ENCODE measurements around the gene HOTAIR. TPM values are rescaled to one million over a fixed set of nuclear protein-coding genes. Genes with fewer than 3 reads are reported as not detected.

The HOTAIR gene
- total RNA-seq, 1 donor from 2014 or later, result 1.8 TPM

- no peaks in the 10 kb centered on the region for H3K9me3 Mint-ChIP-seq
- H3K36me3 Mint-ChIP-seq, result no peaks in the 10 kb centered on the region
- peaks cover 6% of the 10 kb centered on the region for H3K4me1 Mint-ChIP-seq
- H3K4me3 Mint-ChIP-seq, result no peak overlapping the region
- no peak overlapping the region for H3K27ac Mint-ChIP-seq
- peaks cover 98% of the 10 kb centered on the region for H3K27me3 Mint-ChIP-seq (ENCODE audit: low read depth)
- TF ChIP-seq CTCF (IDR thresholded peaks at IDR 0.05; ENCODE audit: unreplicated experiment), result no peak
- DNase-seq (ENCODE audit: low spot score in 2 of 2, unreplicated experiment in 2 of 2), result no peak
Observed at GRCh38 chr12:53958128-53958527, 16.6 kb downstream of the HOTAIR start.

- TF ChIP-seq CTCF (IDR thresholded peaks at IDR 0.05; ENCODE audit: unreplicated experiment), result no peak
- no peak overlapping the region for H3K4me3 Mint-ChIP-seq
- no peaks in the 10 kb centered on the region for H3K36me3 Mint-ChIP-seq
- no peaks in the 10 kb centered on the region for H3K9me3 Mint-ChIP-seq
- no peak overlapping the region for H3K27ac Mint-ChIP-seq
- DNase-seq (ENCODE audit: low spot score in 2 of 2, unreplicated experiment in 2 of 2), result no peak
- H3K4me1 Mint-ChIP-seq, result peaks cover 10% of the 10 kb centered on the region
- peaks cover 98% of the 10 kb centered on the region for H3K27me3 Mint-ChIP-seq (ENCODE audit: low read depth)
Observed at GRCh38 chr12:53956914-53957536, 17.7 kb downstream of the HOTAIR start.

- Mint-ChIP-seq H3K9me3 (no peaks in the 10 kb centered on the region), H3K36me3 (no peaks in the 10 kb centered on the region), H3K27ac (no peak overlapping the region), H3K4me3 (no peak overlapping the region), H3K4me1 (peaks cover 10% of the 10 kb centered on the region), H3K27me3 (ENCODE audit: low read depth) (peaks cover 98% of the 10 kb centered on the region)
- no peak for DNase-seq (ENCODE audit: low spot score in 2 of 2, unreplicated experiment in 2 of 2)
- TF ChIP-seq CTCF (IDR thresholded peaks at IDR 0.05; ENCODE audit: unreplicated experiment), result no peak
Observed at GRCh38 chr12:53956251-53956887, 18.4 kb downstream of the HOTAIR start.

- Mint-ChIP-seq H3K9me3 (no peaks in the 10 kb centered on the region), H3K36me3 (no peaks in the 10 kb centered on the region), H3K27me3 (ENCODE audit: low read depth) (peaks cover 98% of the 10 kb centered on the region), H3K4me3 (no peak overlapping the region), H3K4me1 (peaks cover 14% of the 10 kb centered on the region), H3K27ac (no peak overlapping the region)
- TF ChIP-seq CTCF (IDR thresholded peaks at IDR 0.05; ENCODE audit: unreplicated experiment), result no peak
- no peak for DNase-seq (ENCODE audit: low spot score in 2 of 2, unreplicated experiment in 2 of 2)
Observed at GRCh38 chr12:53955776-53956250, 18.9 kb downstream of the HOTAIR start.

GRCh38 chr12:53955036-53955775, 19.5 kb downstream of the HOTAIR start:
- DNase-seq (ENCODE audit: low spot score in 2 of 2, unreplicated experiment in 2 of 2), result no peak
- Mint-ChIP-seq H3K36me3 (no peaks in the 10 kb centered on the region), H3K27ac (no peak overlapping the region), H3K4me1 (peaks cover 14% of the 10 kb centered on the region), H3K9me3 (no peaks in the 10 kb centered on the region), H3K4me3 (no peak overlapping the region), H3K27me3 (ENCODE audit: low read depth) (peaks cover 98% of the 10 kb centered on the region)
- no peak for TF ChIP-seq CTCF (IDR thresholded peaks at IDR 0.05; ENCODE audit: unreplicated experiment)

Data from mesothelial cell of epicardium (in vitro differentiated cells).